ENCODE results near the gene GOLGA6B.

DNA sequence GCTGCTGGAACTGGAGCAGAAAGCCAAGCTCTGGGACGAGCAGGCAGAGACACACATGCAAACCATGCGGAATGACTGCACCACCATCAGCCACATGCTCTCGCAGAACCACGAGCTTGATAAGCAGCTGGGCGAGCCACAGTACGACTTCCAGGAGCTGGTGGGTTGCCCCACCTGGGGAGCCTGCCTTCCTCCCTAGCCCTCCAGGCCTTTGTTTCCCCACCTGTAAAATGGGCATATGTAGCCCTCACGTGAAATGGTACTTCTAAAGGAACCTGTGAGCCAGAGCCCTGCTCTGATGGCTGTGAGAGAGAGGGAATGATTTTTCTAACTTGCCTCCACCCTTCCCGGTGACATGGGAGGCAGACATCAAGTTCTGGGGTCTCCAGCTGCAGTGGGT, 44.6 kb upstream of the GOLGA6B start:
- TF ChIP-seq FOXM1 (IDR thresholded peaks at IDR 0.05; ENCODE audit: low read depth) (no peak), JUND (IDR thresholded peaks at IDR 0.05) (no peak), GABPA (IDR thresholded peaks at IDR 0.05; ENCODE audit: low read depth) (no peak), POLR2AphosphoS5 (IDR thresholded peaks at IDR 0.05; ENCODE audit: low read depth, low read length) (no peak), CHD2 (IDR thresholded peaks at IDR 0.05; ENCODE audit: low read length, partially characterized antibody) (no peak), TAF1 (IDR thresholded peaks at IDR 0.05; ENCODE audit: borderline replicate concordance, low read depth, low read length) (no peak)
- TF ChIP-seq, protein P1, sequence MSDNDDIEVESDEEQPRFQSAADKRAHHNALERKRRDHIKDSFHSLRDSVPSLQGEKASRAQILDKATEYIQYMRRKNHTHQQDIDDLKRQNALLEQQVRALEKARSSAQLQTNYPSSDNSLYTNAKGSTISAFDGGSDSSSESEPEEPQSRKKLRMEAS (IDR thresholded peaks at IDR 0.05; ENCODE audit: low read depth) = no peak
- TF ChIP-seq, protein P2, sequence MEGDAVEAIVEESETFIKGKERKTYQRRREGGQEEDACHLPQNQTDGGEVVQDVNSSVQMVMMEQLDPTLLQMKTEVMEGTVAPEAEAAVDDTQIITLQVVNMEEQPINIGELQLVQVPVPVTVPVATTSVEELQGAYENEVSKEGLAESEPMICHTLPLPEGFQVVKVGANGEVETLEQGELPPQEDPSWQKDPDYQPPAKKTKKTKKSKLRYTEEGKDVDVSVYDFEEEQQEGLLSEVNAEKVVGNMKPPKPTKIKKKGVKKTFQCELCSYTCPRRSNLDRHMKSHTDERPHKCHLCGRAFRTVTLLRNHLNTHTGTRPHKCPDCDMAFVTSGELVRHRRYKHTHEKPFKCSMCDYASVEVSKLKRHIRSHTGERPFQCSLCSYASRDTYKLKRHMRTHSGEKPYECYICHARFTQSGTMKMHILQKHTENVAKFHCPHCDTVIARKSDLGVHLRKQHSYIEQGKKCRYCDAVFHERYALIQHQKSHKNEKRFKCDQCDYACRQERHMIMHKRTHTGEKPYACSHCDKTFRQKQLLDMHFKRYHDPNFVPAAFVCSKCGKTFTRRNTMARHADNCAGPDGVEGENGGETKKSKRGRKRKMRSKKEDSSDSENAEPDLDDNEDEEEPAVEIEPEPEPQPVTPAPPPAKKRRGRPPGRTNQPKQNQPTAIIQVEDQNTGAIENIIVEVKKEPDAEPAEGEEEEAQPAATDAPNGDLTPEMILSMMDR (IDR thresholded peaks at IDR 0.05) = no peak

Measured in SK-N-SH (cell line).